GM06990 (cell line): ENCODE results near the gene CCAR1.
"Not testable (repeated sequence)": the region's sequence is repeated elsewhere in the genome, so short reads cannot be mapped to it uniquely, and the experiment has no call there.

ENCODE experiments used
- DNase-seq: peaks from one replicate; pipeline ENCODE4 v3.0.0-alpha.2; 2011; ENCODE audit not compliant: insufficient read length; ENCODE audit errors: extremely low read depth
- H3K27me3 ChIP-seq: replicated peaks from 2 replicates; pipeline ENCODE4 v1.6.0; 2011; ENCODE audit warnings: low read length; ENCODE audit not compliant: control insufficient read depth, insufficient read depth
- H3K36me3 ChIP-seq: 2 replicates; pipeline ENCODE4 v1.5.1; 2011; ENCODE audit warnings: low read length; ENCODE audit not compliant: control insufficient read depth, insufficient read depth
- H3K4me3 ChIP-seq: replicated peaks from 2 replicates; pipeline ENCODE4 v1.5.1; 2011; ENCODE audit warnings: low read depth, mild to moderate bottlenecking, control low read depth, low read length
- TF ChIP-seq, protein P1 (sequence below): IDR thresholded peaks from 2 replicates; pipeline ENCODE4 v1.5.1; 2011; ENCODE audit warnings: low read length, control low read depth, mild to moderate bottlenecking, inconsistent platforms; ENCODE audit not compliant: insufficient read depth, poor library complexity, severe bottlenecking

The CCAR1 gene

DNA sequence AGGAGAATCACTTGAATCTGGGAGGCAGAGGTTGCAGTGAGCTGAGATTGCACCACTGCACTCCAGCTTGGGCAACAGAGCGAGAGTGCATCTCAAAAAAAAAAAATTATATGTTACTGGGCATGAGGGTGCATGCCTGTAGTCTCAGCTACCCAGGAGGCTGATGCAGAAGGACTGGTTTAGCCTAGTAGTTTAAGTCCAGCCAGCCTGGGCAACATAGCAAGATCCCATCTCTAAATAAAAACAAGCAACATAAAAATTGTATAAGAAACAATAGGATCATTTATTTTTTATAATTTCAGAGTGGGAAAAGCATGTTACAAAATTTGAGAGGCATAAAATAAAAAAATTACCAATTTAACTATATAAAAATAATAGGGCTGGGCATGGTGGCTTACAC, 15.5 kb upstream of the CCAR1 start:
- no peaks in the 10 kb centered on the region for H3K36me3 ChIP-seq
- no peak overlapping the region for H3K4me3 ChIP-seq
- no peak for DNase-seq
- no peaks in the 10 kb centered on the region for H3K27me3 ChIP-seq
- TF ChIP-seq, protein P1, sequence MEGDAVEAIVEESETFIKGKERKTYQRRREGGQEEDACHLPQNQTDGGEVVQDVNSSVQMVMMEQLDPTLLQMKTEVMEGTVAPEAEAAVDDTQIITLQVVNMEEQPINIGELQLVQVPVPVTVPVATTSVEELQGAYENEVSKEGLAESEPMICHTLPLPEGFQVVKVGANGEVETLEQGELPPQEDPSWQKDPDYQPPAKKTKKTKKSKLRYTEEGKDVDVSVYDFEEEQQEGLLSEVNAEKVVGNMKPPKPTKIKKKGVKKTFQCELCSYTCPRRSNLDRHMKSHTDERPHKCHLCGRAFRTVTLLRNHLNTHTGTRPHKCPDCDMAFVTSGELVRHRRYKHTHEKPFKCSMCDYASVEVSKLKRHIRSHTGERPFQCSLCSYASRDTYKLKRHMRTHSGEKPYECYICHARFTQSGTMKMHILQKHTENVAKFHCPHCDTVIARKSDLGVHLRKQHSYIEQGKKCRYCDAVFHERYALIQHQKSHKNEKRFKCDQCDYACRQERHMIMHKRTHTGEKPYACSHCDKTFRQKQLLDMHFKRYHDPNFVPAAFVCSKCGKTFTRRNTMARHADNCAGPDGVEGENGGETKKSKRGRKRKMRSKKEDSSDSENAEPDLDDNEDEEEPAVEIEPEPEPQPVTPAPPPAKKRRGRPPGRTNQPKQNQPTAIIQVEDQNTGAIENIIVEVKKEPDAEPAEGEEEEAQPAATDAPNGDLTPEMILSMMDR: no peak

DNA sequence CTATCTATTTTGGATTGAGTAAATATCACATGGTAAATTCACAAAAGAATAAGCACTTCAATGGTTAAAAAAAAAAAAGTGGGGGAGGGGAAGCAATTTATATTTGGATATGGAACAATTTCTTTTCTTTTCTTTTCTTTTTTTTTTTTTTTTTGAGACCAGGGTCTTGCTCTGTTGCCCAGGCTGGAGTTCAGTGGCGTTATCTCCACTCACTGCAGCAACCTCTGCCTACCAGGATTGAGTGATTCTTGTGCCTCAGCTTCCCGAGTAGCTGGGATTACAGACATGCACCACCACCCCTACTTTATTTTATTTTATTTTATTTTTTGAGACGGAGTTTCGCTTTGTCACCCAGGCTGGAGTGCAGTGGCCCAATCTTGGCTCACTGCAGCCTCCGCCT, 12.1 kb upstream of the CCAR1 start:
- not testable (repeated sequence) for H3K36me3 ChIP-seq, DNase-seq, H3K4me3 ChIP-seq, H3K27me3 ChIP-seq

DNA sequence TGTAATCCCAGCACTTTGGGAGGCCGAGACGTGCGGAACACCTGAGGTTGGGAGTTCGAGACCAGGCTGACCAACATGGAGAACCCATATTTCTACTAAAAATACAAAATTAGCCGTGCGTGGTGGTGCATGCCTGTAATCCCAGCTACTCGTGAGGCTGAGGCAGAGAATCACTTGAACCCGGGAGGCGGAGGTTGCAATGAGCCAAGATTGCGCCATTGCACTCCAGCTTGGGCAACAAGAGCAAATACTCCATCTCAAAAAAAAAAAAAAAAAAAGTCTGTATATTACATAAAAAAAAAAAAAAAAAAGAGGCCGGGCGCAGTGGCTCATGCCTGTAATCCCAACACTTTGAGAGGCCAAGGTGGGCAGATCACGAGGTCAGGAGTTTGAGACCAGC, 8.0 kb upstream of the CCAR1 start:
- H3K36me3 ChIP-seq, DNase-seq, H3K27me3 ChIP-seq, H3K4me3 ChIP-seq: not testable (repeated sequence)

DNA sequence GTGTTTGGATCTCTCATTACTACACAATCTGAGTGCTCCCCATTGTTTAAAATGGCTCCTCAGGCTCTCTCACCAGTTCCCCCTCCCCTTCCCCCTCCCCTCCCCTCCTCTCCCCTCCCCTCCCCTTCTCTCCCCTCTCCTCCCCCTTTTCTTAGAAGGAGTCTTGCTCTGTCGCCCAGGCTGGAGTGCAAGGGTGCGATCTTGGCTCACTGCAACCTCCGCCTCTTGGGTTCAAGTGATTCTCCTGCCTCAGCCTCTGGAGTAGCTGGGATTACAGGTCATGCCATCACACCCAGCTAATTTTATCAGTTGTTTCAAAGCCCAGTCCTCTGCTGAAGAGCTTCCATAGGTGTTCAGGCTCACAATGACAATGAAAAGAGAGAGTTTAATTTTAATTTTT, 3.6 kb upstream of the CCAR1 start:
- no peak for DNase-seq
- Histone ChIP-seq H3K36me3 (no peaks in the 10 kb centered on the region), H3K27me3 (no peaks in the 10 kb centered on the region), H3K4me3 (no peak overlapping the region)
- TF ChIP-seq, protein P1: no peak

DNA sequence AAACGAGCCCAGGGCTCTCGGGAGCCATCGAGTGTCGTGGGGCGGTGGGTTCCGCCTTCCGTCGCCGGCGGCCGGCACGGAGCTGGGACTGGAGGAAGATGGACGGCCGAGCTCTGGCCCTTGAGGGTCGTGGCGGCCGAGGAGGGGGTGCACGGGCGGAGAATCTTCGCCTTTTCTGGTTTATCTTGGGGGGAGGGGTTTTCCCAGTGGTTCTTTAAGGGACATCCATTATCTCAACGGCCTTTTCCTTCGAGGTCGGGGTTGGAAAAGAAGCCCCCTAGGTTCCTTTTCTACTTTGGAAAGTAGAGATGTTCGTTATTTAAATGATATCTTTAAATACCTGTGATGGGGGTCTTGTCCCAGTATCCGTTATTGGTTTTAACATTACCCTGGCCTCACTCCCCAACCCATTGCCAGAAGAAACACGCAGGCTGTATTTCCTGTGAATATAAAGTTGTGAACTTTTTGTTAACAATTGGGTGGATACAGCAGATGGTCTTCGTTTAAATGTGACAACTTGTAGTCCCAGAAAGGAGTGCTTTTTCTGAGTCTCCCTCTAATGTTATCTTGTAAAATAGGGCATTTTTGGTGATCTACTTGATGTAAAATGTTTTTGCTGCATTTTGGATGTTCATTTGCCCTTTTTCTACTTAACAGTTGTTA, 765 bp downstream of the CCAR1 start:
- DNase-seq: no peak
- TF ChIP-seq, protein P1: no peak
- H3K27me3 ChIP-seq: no peaks in the 10 kb centered on the region

DNA sequence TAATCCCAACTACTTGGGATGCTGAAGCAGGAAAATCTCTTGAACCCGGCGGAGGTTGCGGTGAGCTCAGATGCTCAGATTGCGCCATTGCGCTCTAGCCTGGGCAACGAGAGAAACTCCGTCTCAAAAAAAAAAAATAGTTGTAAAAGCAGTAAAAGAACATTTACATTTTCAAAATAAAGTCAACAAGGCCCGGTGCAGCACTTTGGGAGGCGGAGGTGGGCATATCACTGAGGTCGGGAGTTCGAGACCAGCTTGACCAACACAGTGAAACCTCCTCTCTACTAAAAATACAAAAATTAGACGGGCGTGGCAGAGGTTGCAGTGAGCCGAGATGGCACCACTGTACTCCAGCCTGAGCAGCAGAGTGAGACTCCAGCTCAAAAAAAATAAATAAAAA, 4.0 kb downstream of the CCAR1 start:
- no peaks in the 10 kb centered on the region for H3K27me3 ChIP-seq
- DNase-seq: no peak
- TF ChIP-seq, protein P1: no peak
- no peak overlapping the region for H3K4me3 ChIP-seq
- peaks cover 8% of the 10 kb centered on the region for H3K36me3 ChIP-seq

More for the DNA sequence above, 765 bp downstream of the CCAR1 start:
- Histone ChIP-seq H3K36me3 (peaks cover 6% of the 10 kb centered on the region), H3K4me3 (peak overlapping the region; percentile 92)

DNA sequence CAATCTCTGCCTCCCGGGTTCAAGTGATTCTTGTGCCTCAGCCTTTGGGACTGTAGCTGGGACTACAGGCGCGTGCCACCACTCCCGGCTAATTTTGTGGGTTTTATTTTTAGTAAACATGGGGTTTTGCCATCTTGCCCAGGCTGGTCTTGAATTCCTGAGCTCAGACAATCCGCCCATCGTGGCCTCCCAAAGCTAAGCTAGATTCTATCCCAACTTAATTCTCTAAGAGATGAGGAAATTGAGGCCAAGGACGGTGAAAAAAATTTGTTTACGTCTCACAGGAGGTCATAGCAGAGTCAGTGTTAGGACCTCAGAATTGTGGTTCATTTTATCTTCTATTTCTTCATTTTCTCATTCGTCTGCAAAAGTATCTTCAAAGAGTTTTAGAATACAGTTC, 6.1 kb downstream of the CCAR1 start:
- H3K27me3 ChIP-seq: no peaks in the 10 kb centered on the region
- TF ChIP-seq, protein P1: no peak
- no peak for DNase-seq
- peaks cover 12% of the 10 kb centered on the region for H3K36me3 ChIP-seq
- H3K4me3 ChIP-seq: no peak overlapping the region
